NCI-H2107 (cell line): ENCODE measurements around the gene HDAC4.
"Not testable (repeated sequence)": the region's sequence is repeated elsewhere in the genome, so short reads cannot be mapped to it uniquely, and the experiment has no call there.

ENCODE experiments used
- DNase-seq: peaks from one replicate; lab custom pipeline; 2025; lab: John Stamatoyannopoulos, UW

HDAC4 gene

GRCh38 chr2:239400596-239401066 is at the start of gene HDAC4:
Gene HDAC4 (minus strand): TSS chr2:239401020. CDS start chr2:239352699, 48,321 bp downstream.
- DNase-seq = no peak

DNA sequence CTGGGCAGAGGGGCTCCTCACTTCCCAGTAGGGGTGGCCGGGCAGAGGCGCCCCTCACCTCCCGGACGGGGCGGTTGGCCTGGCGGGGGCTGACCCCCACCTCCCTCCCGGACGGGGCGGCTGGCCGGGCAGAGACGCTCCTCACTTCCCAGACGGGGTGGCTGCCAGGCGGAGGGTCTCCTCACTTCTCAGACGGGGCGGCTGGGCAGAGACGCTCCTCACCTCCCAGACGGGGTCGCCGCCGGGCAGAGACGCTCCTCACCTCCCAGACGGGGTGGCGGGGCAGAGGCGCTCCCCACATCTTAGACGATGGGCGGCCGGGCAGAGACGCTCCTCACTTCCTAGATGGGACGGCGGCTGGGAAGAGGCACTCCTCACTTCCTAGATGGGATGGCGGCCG is 48.6 kb upstream of the HDAC4 start:
- DNase-seq = not testable (repeated sequence)

DNA sequence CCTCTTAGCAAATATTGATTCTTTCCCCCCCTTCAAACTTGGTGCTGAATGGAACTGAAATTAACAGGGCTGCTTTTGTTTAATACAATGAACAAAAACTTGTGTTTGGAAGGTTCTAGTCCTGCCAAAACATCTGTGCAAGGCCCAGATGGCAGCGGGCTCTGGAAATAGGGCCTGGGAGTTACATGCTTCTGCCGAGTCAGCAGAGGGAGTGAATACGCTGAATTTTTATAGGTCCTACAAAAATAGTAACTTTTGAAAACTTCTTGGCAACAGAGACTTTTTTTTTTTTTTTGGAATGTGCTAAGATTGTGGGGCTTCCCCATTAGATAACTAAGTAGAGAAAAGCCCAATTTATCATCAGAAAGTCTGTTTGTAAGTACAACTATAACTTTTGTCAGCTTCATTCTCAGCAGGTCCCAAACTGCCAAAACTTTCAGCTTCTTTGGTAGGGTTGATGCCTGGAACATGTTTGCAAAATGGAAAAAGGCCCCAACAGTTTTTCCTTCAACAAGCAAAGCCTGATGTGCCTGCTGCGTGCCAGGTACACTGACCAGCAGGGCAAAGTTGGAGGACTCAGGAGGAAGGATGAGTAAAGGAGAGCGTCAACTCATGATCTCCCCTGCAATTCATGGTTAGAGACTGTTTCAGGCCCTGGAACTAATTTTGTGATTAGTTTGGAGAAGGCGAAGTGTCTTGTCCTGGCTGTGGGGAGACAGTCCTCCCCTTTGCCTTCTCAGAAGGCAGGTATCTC is 45.1 kb upstream of the HDAC4 start:
- no peak for DNase-seq

DNA sequence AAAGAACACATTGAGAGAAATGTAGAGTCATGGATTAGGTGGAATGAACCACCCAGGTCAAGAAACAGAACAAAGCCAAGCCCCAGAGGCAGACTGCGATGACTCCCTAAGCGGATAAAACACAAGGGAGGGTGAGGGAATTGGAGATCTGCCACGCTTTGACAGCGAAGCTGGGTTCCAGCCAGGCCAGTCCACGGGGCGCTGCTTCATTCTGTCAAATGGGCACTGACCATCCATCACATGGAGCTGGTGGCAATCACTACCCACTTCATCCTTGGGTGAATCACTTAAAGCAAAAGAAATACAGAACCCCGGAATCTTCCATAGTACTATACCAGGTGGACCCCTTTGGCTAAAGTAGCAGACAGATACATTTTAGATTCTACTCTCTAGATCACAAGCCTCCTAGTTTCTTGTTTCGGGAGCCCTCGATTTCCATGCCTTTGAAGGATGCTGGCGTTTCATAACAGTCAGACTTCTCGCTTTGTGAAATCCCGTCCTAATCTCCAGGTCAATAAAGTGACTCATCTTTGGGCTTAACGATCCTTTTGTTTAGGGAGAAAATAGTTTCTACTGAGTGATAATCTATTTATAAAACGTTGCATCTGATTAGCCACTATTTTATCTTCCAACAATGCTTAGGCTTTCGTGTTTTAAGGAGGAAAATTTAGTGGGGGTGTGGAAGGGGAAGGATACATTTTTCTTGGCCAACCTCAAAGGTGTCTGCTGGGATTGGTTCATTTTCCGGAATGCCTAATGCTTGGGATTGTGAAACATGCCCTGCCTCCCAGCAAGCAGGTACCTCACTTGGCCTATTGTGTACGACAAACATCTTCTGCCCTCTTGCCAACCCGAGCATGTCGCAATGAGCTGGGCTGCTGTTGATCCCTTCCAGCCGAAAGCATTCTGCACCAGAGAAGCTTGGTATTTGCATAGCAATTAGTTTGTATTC is 44.1 kb upstream of the HDAC4 start:
- DNase-seq = no peak

GRCh38 chr2:239443666-239444567 is 43.1 kb upstream of the HDAC4 start:
- DNase-seq = no peak

DNA sequence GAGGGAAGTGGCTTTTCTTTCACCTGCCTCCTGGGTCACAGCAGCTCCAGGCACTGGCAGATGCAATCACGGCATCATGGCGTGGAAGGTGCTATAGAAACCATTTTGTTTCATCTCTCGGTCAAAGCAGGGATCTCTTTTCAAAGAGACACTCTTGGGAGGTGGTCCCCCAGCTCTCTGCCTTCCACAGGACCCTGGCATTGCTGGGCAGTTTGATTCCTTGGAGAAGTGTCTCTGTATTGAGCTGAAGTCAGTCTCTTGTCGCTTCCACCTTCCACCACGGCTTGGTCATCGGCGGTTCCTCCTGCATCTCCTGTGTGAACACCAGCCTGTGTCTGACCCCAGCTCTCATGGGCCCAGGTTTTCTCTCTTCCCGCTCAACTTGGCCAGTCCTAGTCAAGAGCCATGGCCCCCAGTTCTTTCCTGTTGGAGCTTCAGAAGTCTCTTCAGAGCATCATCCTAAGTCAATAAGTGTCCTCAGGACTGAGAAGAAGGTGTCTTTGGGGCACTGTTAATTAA is 42.3 kb upstream of the HDAC4 start:
- DNase-seq = no peak

DNA sequence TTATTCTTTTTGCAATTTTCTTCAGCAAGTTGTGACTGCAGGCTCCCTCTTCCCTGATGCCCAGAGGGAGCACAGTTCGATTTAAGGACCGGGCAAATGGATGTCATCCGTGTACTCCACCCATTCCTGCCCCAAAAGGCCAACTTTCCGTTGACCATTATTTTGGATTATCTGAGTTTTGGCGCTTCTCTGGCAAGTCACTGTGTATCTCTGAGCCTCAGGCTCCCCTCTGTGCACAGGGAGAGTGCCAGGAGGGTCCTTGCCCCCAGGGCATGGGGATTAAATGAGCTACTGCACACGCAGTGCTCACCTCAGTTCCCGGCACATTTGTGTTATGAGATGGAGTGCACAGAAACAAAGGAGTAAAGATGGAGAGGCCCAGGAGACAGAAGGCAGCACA is 41.4 kb upstream of the HDAC4 start:
- no peak for DNase-seq

DNA sequence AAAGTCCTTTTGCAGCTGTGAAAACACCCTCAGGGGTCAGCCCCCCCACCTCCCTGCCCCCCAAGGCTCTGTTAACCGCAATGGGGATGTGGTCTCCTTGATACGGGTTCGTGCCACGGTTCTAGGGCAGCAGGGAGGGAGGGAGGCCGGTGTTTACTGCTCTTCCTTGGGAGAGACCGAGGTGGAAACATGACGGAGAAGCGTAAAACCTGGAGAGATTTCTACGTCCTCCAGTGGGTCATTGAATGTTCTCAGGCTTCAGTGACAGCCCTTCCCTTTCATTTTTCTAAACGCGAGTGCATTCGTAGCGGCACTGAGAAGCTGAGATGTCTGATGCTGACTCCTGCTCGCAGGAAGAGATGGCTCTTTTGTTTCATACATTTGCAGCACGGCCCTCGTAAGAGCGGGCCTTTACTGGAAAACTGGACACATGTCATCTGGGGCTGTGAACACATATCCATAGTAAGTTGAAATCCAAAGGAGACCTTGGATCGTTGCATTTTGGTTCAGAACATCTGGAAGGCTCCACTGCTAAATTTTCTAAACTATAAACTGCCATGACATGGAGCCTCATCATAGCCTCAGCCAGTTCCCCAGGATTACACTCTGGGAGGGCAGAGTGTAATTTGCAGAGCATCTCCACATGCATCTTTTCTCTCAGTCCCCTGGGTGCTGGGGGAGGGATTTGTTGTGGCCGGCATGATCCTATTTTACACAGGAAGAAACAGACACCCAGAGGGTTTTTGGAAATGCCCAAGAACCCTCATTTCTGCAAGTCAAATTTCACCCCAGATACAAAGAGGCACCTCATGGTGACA is 40.6 kb upstream of the HDAC4 start:
- no peak for DNase-seq

DNA sequence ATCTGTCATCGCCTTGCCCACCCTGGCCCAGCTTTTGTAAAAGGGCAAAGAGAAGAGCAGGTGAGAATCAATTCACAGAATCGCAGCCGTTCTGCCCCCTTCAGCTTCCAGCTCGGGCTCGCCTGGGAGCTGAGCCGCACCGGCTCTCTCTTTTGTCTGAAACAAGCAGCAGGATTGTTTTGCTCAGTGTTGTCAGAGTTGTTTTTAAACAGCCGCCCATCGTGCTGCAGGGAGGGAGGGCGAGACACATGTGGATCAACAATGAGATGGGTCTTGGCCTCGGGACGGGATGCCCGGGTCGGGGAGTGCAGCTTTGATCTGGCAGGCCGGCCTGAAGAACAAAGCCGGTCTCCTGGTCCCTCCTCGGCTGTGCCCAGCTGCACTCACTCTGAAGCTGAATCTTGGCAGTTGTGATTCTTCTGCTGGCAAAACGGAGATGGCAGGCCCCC is 39.7 kb upstream of the HDAC4 start:
- no peak for DNase-seq

GRCh38 chr2:239439754-239440315 is 39.0 kb upstream of the HDAC4 start:
- no peak for DNase-seq

DNA sequence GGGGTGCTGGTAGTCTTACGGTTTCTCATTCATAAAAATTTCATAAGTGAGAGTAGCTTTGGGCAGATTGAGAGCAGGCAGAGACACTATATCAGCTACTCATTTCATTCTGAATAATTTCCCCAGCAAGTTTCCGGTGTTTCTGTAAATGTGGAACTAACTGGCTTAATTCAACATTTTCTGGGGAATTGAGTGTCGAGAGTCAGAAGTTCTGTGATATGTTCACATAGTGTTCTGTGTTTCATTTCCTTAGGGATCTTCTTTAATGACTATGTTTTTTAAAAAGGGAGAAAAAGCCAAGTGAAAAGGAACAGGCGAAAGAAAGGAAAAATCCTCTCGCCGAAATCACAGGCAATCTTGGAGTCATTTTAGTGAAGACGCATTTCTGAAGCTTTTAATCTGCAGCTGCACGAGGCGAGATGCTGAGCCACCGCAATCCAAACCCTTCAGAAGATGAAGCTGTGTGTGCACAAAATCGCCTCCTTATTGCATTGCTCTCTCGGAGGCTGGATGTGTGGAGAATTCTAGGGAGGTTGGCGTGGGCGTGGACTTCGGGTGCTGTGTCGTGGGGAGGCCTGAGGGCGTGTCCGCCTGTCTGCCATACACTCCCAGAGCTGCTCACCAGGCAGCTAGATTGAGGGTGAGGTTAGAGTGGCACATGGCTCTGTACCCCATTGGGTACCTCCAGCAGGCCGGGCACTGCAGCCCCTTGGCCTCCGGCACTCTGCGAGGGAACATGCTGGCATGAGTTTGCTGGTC is 38.4 kb upstream of the HDAC4 start:
- DNase-seq = no peak

GRCh38 chr2:239438368-239438767 is 37.5 kb upstream of the HDAC4 start:
- DNase-seq = no peak

DNA sequence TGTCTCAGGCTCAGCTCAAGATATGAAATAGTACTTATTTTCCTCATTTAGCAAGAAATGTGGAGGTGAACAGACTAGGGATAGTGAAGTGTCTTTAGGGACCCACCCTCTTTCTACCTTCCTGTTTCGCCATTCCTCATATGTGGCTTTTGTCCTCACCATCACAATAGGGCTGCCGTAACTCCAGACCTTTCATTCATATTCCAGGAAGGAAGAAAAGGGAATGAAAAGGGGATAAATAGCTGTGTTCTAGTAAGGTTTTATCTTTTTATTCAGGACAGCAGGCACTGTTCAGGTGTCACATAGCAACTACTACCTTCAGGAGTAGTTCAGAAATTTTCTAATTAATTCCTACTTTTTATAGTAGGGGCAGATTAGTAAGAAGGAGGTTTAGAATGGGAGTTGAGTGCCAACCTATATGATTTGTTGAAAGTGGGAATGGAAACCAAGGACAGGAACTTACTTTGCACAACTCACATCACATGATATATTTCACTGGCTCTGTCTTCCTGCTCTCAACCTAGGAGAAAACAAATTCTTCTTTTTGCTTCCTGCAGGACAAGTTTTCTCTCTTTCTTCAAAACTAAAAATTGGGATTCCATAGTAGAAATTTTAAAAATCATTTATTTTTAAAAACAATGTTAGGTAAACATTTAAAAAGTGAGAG is 36.0 kb upstream of the HDAC4 start:
- no peak for DNase-seq

DNA sequence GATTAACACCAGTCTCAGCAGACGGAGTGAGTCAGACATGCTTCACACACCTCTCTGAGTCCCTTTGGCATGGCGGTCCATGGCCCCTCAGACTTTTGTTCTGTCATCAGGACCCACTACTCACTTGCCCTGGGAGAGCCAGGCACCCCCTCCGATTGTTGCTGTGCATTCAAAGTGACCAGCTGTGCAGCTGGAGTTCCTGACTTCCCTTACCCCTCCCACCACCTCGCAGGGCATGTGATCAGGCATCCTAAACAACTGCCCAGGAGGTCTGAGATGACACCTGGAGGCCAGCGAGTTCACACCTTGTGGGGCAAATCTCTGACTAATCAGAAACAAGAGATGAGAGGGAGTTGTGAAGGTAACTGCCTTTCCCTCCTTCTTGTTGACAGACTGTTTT is 35.3 kb upstream of the HDAC4 start:
- DNase-seq = no peak

DNA sequence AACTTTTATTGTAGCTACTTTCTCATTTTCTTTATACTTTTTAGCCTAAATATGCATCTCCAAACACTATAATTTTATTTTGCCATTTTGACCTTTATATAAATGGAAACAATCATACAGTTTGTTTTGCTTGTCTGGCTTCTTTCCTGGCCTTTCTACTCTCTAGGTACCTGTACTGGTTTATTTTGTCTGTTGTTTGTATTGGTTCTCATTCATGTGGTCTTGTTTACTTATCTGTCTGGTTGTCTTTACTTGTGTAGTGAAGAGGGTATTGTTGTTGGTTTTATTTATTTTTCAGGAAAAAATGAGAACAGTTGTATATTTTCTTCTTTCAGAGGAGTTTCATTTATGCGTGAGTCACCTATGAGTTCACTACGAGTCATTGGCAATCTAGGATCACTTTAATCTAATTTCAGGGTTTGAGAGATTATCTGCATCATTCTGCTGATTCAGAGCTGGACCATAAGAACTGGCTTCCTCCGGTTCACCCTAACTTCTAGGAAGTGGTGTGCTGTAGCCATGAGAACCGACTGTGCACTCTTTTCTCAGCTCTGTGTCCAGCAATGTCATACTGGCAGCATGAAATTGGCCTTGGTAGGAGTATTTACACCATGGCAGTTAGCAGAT is 33.1 kb upstream of the HDAC4 start:
- DNase-seq = no peak

DNA sequence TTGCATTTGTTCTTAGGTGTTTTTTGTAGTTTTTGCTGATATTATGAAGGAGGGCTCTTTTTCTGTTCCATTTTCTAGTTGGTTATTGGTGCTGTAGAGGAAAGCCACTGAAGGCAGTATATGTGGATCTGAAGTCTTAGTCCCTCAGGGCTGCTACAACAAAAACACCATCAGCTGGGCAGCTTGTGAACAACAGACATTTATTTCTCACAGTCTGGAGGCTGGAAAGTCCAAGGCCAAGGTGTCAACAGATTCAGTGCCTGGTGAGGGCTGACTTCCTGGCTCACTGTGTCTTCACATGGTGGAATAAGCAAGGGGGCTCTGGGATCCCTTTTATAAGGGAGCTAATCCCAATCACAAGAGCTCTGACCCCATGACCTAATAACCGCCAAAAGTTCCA is 31.4 kb upstream of the HDAC4 start:
- DNase-seq = no peak

GRCh38 chr2:239431536-239431935 is 30.7 kb upstream of the HDAC4 start:
- DNase-seq = no peak

DNA sequence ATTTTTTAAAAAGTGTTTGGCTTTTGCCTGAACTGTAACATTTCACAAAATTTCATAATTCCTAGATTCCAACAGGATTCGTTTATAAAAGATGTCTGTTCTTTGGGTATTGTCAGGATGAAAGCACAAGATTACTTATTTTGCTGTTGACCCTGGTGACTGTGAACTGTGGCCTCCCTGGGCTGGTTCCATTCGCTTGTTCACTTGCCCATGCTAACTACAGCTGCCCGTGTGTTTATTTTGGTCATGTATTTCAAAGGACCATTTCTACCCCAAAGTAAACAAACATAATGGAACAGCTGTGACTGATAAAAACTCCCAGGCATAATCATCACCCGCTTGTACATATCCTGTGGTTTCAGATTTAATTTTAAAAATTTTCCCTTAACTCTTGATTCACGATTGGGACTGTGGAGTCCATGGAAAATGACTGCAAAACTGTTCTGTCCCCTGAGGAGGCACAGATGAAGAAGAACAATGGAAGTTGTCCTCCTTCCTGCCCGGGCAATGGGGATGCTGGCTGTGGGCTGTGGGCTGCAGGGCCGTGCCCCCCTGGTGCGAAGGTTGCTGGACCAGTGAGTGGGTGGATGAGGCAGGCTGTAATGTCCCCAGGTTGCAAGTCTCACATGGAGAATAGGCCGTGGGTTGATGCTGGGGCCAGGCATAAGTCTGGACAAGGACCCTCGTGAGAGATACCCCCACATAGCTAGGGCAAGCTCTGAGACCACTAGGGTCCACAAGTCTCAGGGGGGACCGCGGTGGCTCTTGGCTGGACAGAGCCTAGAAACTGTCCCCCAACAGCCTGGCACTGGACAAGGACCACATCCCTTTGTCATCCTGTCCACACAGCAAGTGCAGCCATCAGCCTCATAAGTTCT is 28.9 kb upstream of the HDAC4 start:
- no peak for DNase-seq
